GM18520 (cell line): ENCODE data around the gene TNS4.

Source experiments
- ATAC-seq: cut with Tn5 transposase; IDR thresholded peaks from one replicate; pipeline ENCODE4 v1.9.1; 2021; ENCODE audit not compliant: unreplicated experiment

Gene TNS4

GRCh38 chr17:40458851-40459482 is 42.5 kb downstream of the TNS4 start:
- no peak for ATAC-seq

- no peak for ATAC-seq
Measured at GRCh38 chr17:40457964-40458791, 43.2 kb downstream of the TNS4 start.

GRCh38 chr17:40457369-40457768 is 44.1 kb downstream of the TNS4 start:
- ATAC-seq: no peak

DNA sequence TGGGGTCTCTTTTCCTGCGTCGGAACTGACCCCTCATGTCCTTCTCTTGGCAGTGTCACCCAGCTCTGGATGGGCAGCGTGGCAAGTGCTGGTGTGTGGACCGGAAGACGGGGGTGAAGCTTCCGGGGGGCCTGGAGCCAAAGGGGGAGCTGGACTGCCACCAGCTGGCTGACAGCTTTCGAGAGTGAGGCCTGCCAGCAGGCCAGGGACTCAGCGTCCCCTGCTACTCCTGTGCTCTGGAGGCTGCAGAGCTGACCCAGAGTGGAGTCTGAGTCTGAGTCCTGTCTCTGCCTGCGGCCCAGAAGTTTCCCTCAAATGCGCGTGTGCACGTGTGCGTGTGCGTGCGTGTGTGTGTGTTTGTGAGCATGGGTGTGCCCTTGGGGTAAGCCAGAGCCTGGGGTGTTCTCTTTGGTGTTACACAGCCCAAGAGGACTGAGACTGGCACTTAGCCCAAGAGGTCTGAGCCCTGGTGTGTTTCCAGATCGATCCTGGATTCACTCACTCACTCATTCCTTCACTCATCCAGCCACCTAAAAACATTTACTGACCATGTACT is 44.9 kb downstream of the TNS4 start:
- ATAC-seq: no peak

- no peak for ATAC-seq
Measured at GRCh38 chr17:40454613-40454995, 46.8 kb downstream of the TNS4 start.

DNA sequence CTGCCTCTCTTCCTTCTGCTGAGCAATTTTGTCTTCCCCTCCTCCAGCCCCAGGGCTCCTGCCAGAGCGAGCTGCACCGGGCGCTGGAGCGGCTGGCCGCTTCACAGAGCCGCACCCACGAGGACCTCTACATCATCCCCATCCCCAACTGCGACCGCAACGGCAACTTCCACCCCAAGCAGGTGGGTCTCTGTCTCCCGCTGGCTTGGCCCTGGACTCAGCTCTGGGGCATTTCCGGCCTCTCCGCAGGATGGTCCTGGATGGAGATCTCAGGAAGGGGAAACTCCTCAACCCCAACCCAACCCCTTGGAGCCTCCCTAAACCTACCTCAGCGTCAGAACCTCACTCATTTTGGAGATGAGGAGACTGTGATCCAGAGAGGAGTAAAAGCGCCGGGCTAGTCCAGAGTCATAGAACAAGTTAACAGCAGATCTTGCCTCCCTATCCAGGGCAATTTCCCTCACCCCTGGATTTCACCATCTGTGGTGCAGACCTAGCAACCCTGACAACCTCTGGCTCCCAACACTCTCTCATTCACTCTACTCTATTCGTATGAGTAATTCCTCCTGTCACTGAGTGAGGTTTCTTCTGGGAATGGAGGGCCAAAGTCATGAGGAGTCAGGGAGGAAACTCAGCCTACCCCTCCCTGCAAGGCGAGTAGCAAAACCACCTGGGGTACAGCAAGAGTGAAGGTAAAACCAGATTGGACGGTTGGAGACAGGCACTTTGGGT is 47.4 kb downstream of the TNS4 start:
- ATAC-seq: no peak

- ATAC-seq: no peak
Measured at GRCh38 chr17:40452921-40453378, 48.5 kb downstream of the TNS4 start.

DNA sequence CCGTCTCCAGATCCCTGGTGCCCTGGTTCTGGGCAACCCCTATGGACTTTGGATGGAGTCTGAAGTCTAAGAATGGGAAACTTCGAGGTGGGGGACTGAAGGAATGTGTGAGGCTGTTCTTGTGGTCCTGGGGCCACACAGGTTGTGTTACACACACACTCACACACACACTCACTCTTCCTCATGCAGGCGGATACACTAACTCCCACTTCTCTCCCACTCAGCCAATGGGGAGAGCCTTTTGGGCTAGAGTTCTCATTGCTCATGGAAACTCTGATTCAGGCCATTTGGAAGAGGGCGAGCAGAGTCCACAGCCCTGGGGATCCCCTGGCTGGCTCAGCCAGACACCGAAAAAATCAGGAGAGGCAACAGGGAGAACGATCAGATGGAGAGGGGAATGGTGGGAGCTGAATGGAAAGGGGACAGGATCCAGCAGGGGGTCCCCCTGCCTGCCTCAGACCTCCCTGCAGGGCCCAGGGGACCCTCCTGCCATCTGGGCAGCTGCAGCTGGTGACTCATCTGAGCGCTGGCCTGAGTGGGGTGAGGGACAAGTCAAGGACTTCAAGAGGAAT is 49.1 kb downstream of the TNS4 start:
- no peak for ATAC-seq

DNA sequence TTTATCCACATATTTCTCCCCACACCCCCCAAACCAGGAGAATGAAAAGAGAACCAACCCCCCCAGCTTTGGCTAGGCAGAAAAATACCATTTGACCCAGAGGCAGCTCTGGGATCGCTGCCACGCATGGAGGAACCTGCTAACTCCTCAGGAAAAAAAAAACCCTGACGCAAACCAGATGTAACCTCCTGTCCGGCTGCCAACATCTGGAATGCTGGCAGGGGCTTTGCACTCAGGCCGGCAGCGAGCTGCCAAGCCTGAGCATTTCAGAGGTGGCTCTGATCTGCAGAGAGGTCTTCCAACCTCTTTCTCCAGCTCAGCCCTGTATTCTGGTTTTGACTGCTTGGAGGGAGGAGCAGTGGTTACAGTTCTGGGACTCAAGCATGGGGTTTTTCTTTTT is 50.0 kb downstream of the TNS4 start:
- no peak for ATAC-seq

GRCh38 chr17:40450175-40450574 is 51.2 kb downstream of the TNS4 start:
- no peak for ATAC-seq

DNA sequence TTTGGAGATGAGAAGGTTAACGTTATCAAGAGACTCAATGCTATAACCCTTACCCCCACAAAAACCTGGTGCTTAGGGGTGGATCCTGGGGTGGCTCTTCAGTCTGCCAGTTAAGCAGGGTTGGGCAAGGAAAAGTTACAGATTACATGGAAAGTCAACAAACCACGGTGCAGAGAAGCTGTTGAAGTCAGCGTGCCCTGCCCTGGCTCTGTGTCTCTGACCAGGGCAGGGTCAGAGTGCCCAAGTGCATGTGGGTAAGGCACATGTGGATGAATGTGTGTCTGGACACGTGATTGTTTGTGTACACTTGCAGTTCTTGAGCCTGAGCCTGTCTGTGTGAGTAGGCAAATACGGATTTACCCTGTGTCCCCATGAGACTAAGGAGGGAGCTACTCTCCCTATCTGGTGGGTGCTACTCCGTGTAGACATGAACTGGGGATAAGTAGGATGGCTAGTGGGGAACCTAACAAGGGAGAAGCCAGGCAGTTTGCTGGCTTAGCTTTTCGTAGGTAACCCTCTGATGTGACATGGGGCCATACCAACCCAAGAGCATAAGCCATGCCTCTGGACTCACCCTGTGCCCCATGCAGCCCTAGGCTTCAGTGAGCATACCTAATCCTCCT is 52.7 kb downstream of the TNS4 start:
- ATAC-seq: no peak

- no peak for ATAC-seq
Measured at GRCh38 chr17:40448213-40448638, 53.2 kb downstream of the TNS4 start.

- no peak for ATAC-seq
Measured at GRCh38 chr17:40447806-40448205, 53.6 kb downstream of the TNS4 start.

DNA sequence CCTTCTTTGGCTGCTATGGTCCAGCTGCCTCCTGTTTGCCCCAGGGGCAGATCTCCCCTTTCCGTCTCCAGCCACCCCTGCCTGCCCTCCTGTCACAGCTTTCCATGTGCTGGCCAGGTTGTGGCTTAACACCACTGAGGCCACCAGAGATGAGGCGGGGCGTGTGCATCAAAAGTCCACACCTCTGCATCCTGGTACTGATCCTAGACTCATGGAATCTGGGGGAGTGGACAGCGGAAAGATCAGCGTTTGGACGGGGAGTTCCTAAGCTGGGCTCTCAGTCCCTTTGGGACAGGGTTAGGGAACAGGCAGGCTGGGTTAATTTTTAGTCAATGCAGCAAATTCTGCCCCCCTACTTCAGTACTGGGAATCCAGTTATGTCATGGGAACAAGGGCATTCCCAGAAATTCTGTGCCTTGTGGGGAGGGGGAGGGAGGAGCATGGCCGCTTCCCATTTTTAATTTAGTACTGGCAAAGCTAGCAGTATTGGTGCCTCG is 54.2 kb downstream of the TNS4 start:
- no peak for ATAC-seq

GRCh38 chr17:40445751-40446468 is 55.5 kb downstream of the TNS4 start:
- ATAC-seq: no peak

- no peak for ATAC-seq
Measured at GRCh38 chr17:40443988-40444899, 57.2 kb downstream of the TNS4 start.

DNA sequence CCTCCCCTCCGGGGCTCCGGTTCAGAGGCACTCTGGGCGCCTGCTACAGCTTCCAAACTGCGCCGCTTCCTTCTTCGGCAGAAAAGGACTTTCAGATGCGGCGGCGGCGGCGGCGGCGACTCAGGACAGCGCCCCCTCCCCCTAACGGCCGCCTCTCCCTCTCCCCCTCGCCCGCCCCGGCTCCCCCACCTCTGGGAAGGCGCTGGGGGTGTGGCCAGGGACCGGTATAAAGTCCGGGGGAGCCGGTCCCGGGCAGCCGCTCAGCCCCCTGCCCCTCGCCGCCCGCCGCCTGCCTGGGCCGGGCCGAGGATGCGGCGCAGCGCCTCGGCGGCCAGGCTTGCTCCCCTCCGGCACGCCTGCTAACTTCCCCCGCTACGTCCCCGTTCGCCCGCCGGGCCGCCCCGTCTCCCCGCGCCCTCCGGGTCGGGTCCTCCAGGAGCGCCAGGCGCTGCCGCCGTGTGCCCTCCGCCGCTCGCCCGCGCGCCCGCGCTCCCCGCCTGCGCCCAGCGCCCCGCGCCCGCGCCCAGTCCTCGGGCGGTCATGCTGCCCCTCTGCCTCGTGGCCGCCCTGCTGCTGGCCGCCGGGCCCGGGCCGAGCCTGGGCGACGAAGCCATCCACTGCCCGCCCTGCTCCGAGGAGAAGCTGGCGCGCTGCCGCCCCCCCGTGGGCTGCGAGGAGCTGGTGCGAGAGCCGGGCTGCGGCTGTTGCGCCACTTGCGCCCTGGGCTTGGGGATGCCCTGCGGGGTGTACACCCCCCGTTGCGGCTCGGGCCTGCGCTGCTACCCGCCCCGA is 58.0 kb downstream of the TNS4 start, which contains the start of gene IGFBP4:
Gene IGFBP4 (plus strand): TSS at position 255 of the 792 bp plus-strand sequence. CDS start 286 bp downstream, at position 541.
- ATAC-seq: no peak
